Measurements from ENCODE around the gene TDRD5. TPM values are rescaled to one million over a fixed set of nuclear protein-coding genes. Genes with fewer than 3 reads are reported as not detected.
A peak's percentile ranks its signal among the peaks of the same experiment; 100 is the strongest.
"Not testable (repeated sequence)": the region's sequence is repeated elsewhere in the genome, so short reads cannot be mapped to it uniquely, and the experiment has no call there.

The TDRD5 gene
- polyA plus RNA-seq, 4 donors: 0.40 to 5.6 (median 3.5) TPM

- DNase-seq (ENCODE audit: low read depth in 4 of 4, low spot score in 3 of 4): no peak
Observed at GRCh38 chr1:179591253-179591591, 410 bp upstream of the TDRD5 start.

GRCh38 chr1:179598631-179599030 is 7.0 kb downstream of the TDRD5 start:
- no peak for DNase-seq (ENCODE audit: low read depth in 4 of 4, low spot score in 3 of 4)

GRCh38 chr1:179599623-179600249 is 8.1 kb downstream of the TDRD5 start:
- DNase-seq (ENCODE audit: low read depth in 4 of 4, low spot score in 3 of 4): no peak

GRCh38 chr1:179601093-179601492 is 9.5 kb downstream of the TDRD5 start:
- DNase-seq (ENCODE audit: low read depth in 4 of 4, low spot score in 3 of 4): no peak

GRCh38 chr1:179612361-179612760 is 20.7 kb downstream of the TDRD5 start:
- no peak for DNase-seq (ENCODE audit: low read depth in 4 of 4, low spot score in 3 of 4)

GRCh38 chr1:179630719-179631118 is 39.1 kb downstream of the TDRD5 start:
- no peak for DNase-seq (ENCODE audit: low read depth in 4 of 4, low spot score in 3 of 4)

GRCh38 chr1:179632868-179633267 is 41.2 kb downstream of the TDRD5 start:
- no peak for DNase-seq (ENCODE audit: low read depth in 4 of 4, low spot score in 3 of 4)

- no peak for DNase-seq (ENCODE audit: low read depth in 4 of 4, low spot score in 3 of 4)
Observed at GRCh38 chr1:179637211-179637860, 45.7 kb downstream of the TDRD5 start.

GRCh38 chr1:179661018-179661417 is 69.4 kb downstream of the TDRD5 start:
- no peak for DNase-seq (ENCODE audit: low read depth in 4 of 4, low spot score in 3 of 4)

GRCh38 chr1:179663810-179664209 is 72.2 kb downstream of the TDRD5 start:
- DNase-seq (ENCODE audit: low read depth in 4 of 4, low spot score in 3 of 4): no peak

- DNase-seq (ENCODE audit: low read depth in 4 of 4, low spot score in 3 of 4): no peak
Observed at GRCh38 chr1:179677882-179678281, 86.2 kb downstream of the TDRD5 start.

- DNase-seq (ENCODE audit: low read depth in 4 of 4, low spot score in 3 of 4): not testable (repeated sequence)
Observed at GRCh38 chr1:179694530-179694929, 102.9 kb downstream of the TDRD5 start.

- no peak for DNase-seq (ENCODE audit: low read depth in 4 of 4, low spot score in 3 of 4)
Observed at GRCh38 chr1:179702946-179703539, 111.4 kb downstream of the TDRD5 start.

- DNase-seq (ENCODE audit: low read depth in 4 of 4, low spot score in 3 of 4): peak; percentile 48 to 63 (median 58)
Observed at GRCh38 chr1:179706339-179706941, 114.8 kb downstream of the TDRD5 start.

- DNase-seq (ENCODE audit: low read depth in 4 of 4, low spot score in 3 of 4): no peak
Observed at GRCh38 chr1:179707406-179707805, 115.8 kb downstream of the TDRD5 start.

- DNase-seq (ENCODE audit: low read depth in 4 of 4, low spot score in 3 of 4): no peak
Observed at GRCh38 chr1:179708434-179709195, 117.0 kb downstream of the TDRD5 start.

GRCh38 chr1:179709841-179710329 is 118.3 kb downstream of the TDRD5 start:
- peak in 3 of 4 donors; percentile 18 to 30 (median 29) for DNase-seq (ENCODE audit: low read depth in 4 of 4, low spot score in 3 of 4)

- DNase-seq (ENCODE audit: low read depth in 4 of 4, low spot score in 3 of 4): no peak
Observed at GRCh38 chr1:179714159-179714558, 122.5 kb downstream of the TDRD5 start.

- no peak for DNase-seq (ENCODE audit: low read depth in 4 of 4, low spot score in 3 of 4)
Observed at GRCh38 chr1:179714623-179715022, 123.0 kb downstream of the TDRD5 start.

GRCh38 chr1:179719272-179719671 is 127.6 kb downstream of the TDRD5 start:
- no peak for DNase-seq (ENCODE audit: low read depth in 4 of 4, low spot score in 3 of 4)

- DNase-seq (ENCODE audit: low read depth in 4 of 4, low spot score in 3 of 4): no peak
Observed at GRCh38 chr1:179728271-179728670, 136.6 kb downstream of the TDRD5 start.
